ENCODE measurements around the gene EPHB1. TPM values are rescaled to one million over a fixed set of nuclear protein-coding genes. Genes with fewer than 3 reads are reported as not detected.

EPHB1 gene
- total and polyA plus RNA-seq, 4 donors, result 0.23 to 1.7 (median 0.52) TPM

DNA sequence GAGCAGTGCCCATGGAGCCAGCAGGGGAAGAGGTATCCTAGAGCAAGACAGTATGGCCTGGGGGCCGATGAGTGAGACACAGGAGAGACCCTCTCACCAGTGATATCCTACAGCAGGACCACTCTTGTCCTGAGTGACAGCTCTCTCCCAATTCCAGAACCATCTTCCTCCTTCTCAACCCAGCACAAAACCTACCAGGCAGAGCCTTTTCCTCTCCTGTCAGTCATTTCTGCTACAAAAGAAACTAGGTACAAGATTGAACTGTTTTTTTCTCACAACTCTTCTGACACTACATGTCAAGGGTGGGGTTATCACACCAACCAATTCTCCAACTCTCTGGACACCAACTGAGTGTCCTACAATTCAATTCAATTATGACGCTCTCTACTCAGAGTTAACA lies 506.6 kb downstream of the EPHB1 start:
- WGBS, result 82% methylated on average over 2 of the region's 2 CpGs

GRCh38 chr3:135304378-135304777 lies 509.3 kb downstream of the EPHB1 start:
- peaks cover 0 to 4% (median under 1%) of the 10 kb centered on the region in 4 donors for H3K9me3 ChIP-seq (ENCODE audit: control insufficient read depth in 4 of 4, low read length in 3 of 4)
- WGBS, result 28% methylated on average over 1 of the region's 1 CpG
- H3K4me1 ChIP-seq (ENCODE audit: control insufficient read depth in 4 of 4, insufficient read depth in 4 of 4, low read length in 3 of 4), result no peaks in the 10 kb centered on the region
- H3K36me3 ChIP-seq (ENCODE audit: control insufficient read depth in 4 of 4, insufficient read depth in 3 of 4, low read depth in 1 of 4, low read length in 3 of 4), result no peaks in the 10 kb centered on the region
- no peak overlapping the region for H3K4me3 ChIP-seq (ENCODE audit: low read depth in 1 of 3, low read length in 3 of 3)
- no peaks in the 10 kb centered on the region for H3K27me3 ChIP-seq (ENCODE audit: control insufficient read depth in 4 of 4, insufficient read depth in 4 of 4, low read length in 3 of 4)
- no peak overlapping the region for H3K27ac ChIP-seq (ENCODE audit: low read depth in 1 of 2, low read length in 2 of 2)
- no peak for DNase-seq (ENCODE audit: low spot score)
- no peak for TF ChIP-seq CTCF (IDR thresholded peaks at IDR 0.05; ENCODE audit: low read depth, low read length, missing input control)
- H3K9ac ChIP-seq (ENCODE audit: low read depth in 1 of 2, low read length in 2 of 2), result no peak overlapping the region

More for the DNA sequence above, 506.6 kb downstream of the EPHB1 start:
- TF ChIP-seq RAD21 (IDR thresholded peaks at IDR 0.05), result no peak
- TF ChIP-seq, protein P1, sequence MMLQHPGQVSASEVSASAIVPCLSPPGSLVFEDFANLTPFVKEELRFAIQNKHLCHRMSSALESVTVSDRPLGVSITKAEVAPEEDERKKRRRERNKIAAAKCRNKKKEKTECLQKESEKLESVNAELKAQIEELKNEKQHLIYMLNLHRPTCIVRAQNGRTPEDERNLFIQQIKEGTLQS (IDR thresholded peaks at IDR 0.05), result no peak
- no peak for TF ChIP-seq CTCF (IDR thresholded peaks at IDR 0.05; ENCODE audit: low read depth, low read length, missing input control)
- TF ChIP-seq, protein P2, sequence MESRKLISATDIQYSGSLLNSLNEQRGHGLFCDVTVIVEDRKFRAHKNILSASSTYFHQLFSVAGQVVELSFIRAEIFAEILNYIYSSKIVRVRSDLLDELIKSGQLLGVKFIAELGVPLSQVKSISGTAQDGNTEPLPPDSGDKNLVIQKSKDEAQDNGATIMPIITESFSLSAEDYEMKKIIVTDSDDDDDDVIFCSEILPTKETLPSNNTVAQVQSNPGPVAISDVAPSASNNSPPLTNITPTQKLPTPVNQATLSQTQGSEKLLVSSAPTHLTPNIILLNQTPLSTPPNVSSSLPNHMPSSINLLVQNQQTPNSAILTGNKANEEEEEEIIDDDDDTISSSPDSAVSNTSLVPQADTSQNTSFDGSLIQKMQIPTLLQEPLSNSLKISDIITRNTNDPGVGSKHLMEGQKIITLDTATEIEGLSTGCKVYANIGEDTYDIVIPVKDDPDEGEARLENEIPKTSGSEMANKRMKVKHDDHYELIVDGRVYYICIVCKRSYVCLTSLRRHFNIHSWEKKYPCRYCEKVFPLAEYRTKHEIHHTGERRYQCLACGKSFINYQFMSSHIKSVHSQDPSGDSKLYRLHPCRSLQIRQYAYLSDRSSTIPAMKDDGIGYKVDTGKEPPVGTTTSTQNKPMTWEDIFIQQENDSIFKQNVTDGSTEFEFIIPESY (IDR thresholded peaks at IDR 0.05), result no peak
- no peak for TF ChIP-seq EGR1 (IDR thresholded peaks at IDR 0.05; ENCODE audit: low read depth in 2 of 2)
- TF ChIP-seq GABPA (IDR thresholded peaks at IDR 0.05 in 1 of 2, conservative IDR thresholded peaks at IDR 0.05 in 1 of 2), result no peak
- no peak for TF ChIP-seq FOXA1 (IDR thresholded peaks at IDR 0.05)
- no peak for TF ChIP-seq YY1 (IDR thresholded peaks at IDR 0.05)
- TF ChIP-seq, protein P3, sequence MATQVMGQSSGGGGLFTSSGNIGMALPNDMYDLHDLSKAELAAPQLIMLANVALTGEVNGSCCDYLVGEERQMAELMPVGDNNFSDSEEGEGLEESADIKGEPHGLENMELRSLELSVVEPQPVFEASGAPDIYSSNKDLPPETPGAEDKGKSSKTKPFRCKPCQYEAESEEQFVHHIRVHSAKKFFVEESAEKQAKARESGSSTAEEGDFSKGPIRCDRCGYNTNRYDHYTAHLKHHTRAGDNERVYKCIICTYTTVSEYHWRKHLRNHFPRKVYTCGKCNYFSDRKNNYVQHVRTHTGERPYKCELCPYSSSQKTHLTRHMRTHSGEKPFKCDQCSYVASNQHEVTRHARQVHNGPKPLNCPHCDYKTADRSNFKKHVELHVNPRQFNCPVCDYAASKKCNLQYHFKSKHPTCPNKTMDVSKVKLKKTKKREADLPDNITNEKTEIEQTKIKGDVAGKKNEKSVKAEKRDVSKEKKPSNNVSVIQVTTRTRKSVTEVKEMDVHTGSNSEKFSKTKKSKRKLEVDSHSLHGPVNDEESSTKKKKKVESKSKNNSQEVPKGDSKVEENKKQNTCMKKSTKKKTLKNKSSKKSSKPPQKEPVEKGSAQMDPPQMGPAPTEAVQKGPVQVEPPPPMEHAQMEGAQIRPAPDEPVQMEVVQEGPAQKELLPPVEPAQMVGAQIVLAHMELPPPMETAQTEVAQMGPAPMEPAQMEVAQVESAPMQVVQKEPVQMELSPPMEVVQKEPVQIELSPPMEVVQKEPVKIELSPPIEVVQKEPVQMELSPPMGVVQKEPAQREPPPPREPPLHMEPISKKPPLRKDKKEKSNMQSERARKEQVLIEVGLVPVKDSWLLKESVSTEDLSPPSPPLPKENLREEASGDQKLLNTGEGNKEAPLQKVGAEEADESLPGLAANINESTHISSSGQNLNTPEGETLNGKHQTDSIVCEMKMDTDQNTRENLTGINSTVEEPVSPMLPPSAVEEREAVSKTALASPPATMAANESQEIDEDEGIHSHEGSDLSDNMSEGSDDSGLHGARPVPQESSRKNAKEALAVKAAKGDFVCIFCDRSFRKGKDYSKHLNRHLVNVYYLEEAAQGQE (IDR thresholded peaks at IDR 0.05), result no peak
- no peak for TF ChIP-seq RXRA (IDR thresholded peaks at IDR 0.05)
- no peak for TF ChIP-seq HNF4A (conservative IDR thresholded peaks at IDR 0.05)
- no peak overlapping the region for H3K27ac ChIP-seq (ENCODE audit: low read depth in 1 of 2, low read length in 2 of 2)
- H3K36me3 ChIP-seq (ENCODE audit: control insufficient read depth in 4 of 4, insufficient read depth in 3 of 4, low read depth in 1 of 4, low read length in 3 of 4), result no peaks in the 10 kb centered on the region
- peaks cover 0 to 4% (median under 1%) of the 10 kb centered on the region in 4 donors for H3K9me3 ChIP-seq (ENCODE audit: control insufficient read depth in 4 of 4, low read length in 3 of 4)
- H3K4me3 ChIP-seq (ENCODE audit: low read depth in 1 of 3, low read length in 3 of 3), result no peak overlapping the region
- H3K27me3 ChIP-seq (ENCODE audit: control insufficient read depth in 4 of 4, insufficient read depth in 4 of 4, low read length in 3 of 4), result no peaks in the 10 kb centered on the region
- H3K4me1 ChIP-seq (ENCODE audit: control insufficient read depth in 4 of 4, insufficient read depth in 4 of 4, low read length in 3 of 4), result no peaks in the 10 kb centered on the region
- DNase-seq (ENCODE audit: low spot score), result no peak
- no peak overlapping the region for H3K9ac ChIP-seq (ENCODE audit: low read depth in 1 of 2, low read length in 2 of 2)

Small RNA genes within 50 kb of the gene (small RNA-seq; reads per million reads assigned to genes)
- gene RNA5SP141, result 0.22 reads per million, percentile 7 among the genes with 10 or more reads in this experiment
- not detected for gene RNU6-1174P

Other genes starting within 250 kb of the EPHB1 start
- under 1 TPM; 0.05 to 0.08 TPM for gene KY, start 144.2 kb upstream of the EPHB1 start, total RNA-seq
- gene KY, start 144.2 kb upstream of the EPHB1 start, polyA plus RNA-seq, result not detected